IMR-90 (cell line): Measurements from ENCODE around the gene GPR183. TPM values are rescaled to one million over a fixed set of nuclear protein-coding genes. Genes with fewer than 3 reads are reported as not detected.

Experiments used
- ATAC-seq: fragments of 200-7000 bp; cut with Tn5 transposase; 2 replicates; pipeline ENCODE4 v1.9.1; 2020; ENCODE audit warnings: low read depth, mild to moderate bottlenecking, moderate library complexity
- BruUV-seq: library from RNA; stranded (reverse); fragments of 400-500 nt; replicated peaks from 2 replicates; lab custom pipeline; 2021; lab: Mats Ljungman, UMichigan
- CTCF ChIA-PET: fragments of 300-600 bp; formaldehyde crosslinking; extraction: SDS; loops from one replicate; lab custom pipeline; 2021; ENCODE audit warnings: antibody characterized with exemption; lab: Yijun Ruan, JAX
- POLR2A ChIA-PET: fragments of 300-600 bp; sonication (Branson Sonifier 250); formaldehyde crosslinking; loops from one replicate; lab custom pipeline; 2022; ENCODE audit warnings: antibody characterized with exemption; ENCODE audit not compliant: unreplicated experiment; lab: Charles Lee
- DNase-seq: peaks from one replicate; pipeline ENCODE4 v3.0.0; 2013
- H2AFZ ChIP-seq: replicated peaks from 2 replicates; pipeline ENCODE3; 2013; ENCODE audit warnings: low read length, mild to moderate bottlenecking; ENCODE audit not compliant: poor library complexity
- H2AK5ac ChIP-seq: 2 replicates; pipeline ENCODE4 v1.6.1; 2013; ENCODE audit warnings: low read depth, low read length, inconsistent platforms
- H2AK9ac ChIP-seq: replicated peaks from 2 replicates; pipeline ENCODE3; 2013; ENCODE audit warnings: mild to moderate bottlenecking, low read depth, low read length, moderate library complexity; ENCODE audit not compliant: poor library complexity
- H2BK120ac ChIP-seq: 2 replicates; pipeline ENCODE4 v1.6.1; 2013; ENCODE audit warnings: low read depth, low read length, inconsistent platforms
- H2BK15ac ChIP-seq: 3 replicates; pipeline ENCODE4 v1.6.1; 2013; ENCODE audit warnings: low read depth, low read length, inconsistent platforms
- H2BK20ac ChIP-seq: 2 replicates; pipeline ENCODE4 v1.6.1; 2013; ENCODE audit warnings: low read depth, mild to moderate bottlenecking, inconsistent platforms, low read length, moderate library complexity
- H2BK5ac ChIP-seq: 2 replicates; pipeline ENCODE4 v1.6.1; 2013; ENCODE audit warnings: mild to moderate bottlenecking, low read depth, low read length, inconsistent platforms; ENCODE audit not compliant: poor library complexity, severe bottlenecking
- H3K14ac ChIP-seq: replicated peaks from 2 replicates; pipeline ENCODE4 v1.6.1; 2013; ENCODE audit warnings: low read depth, low read length, inconsistent platforms
- H3K18ac ChIP-seq: 2 replicates; pipeline ENCODE4 v1.6.1; 2013; ENCODE audit warnings: low read depth, low read length, control low read depth
- H3K23ac ChIP-seq: 2 replicates; pipeline ENCODE4 v1.6.1; 2013; ENCODE audit warnings: low read depth, low read length, inconsistent platforms
- H3K27ac ChIP-seq: 2 replicates; pipeline ENCODE4 v1.5.1; 2013; ENCODE audit warnings: mild to moderate bottlenecking, control low read depth, low read length; ENCODE audit not compliant: insufficient read depth
- H3K27me3 ChIP-seq: 2 replicates; pipeline ENCODE4 v1.6.1; 2013; ENCODE audit warnings: low read length; ENCODE audit not compliant: control insufficient read depth, insufficient read depth
- H3K36me3 ChIP-seq: 2 replicates; pipeline ENCODE4 v1.6.1; 2013; ENCODE audit warnings: low read length, mixed read lengths; ENCODE audit not compliant: control insufficient read depth, insufficient read depth
- H3K4ac ChIP-seq: 2 replicates; pipeline ENCODE4 v1.6.1; 2013; ENCODE audit warnings: low read depth, low read length, inconsistent platforms
- H3K4me1 ChIP-seq: 2 replicates; pipeline ENCODE4 v1.6.1; 2013; ENCODE audit warnings: low read length, mixed read lengths; ENCODE audit not compliant: control insufficient read depth, insufficient read depth
- H3K4me2 ChIP-seq: 2 replicates; pipeline ENCODE4 v1.6.1; 2013; ENCODE audit warnings: low read depth, mild to moderate bottlenecking, control low read depth, low read length, moderate library complexity
- H3K4me3 ChIP-seq: 2 replicates; pipeline ENCODE4 v1.5.1; 2013; ENCODE audit warnings: low read depth, mild to moderate bottlenecking, control low read depth, low read length, moderate library complexity; ENCODE audit not compliant: insufficient read depth
- H3K56ac ChIP-seq: 2 replicates; pipeline ENCODE4 v1.6.1; 2013; ENCODE audit warnings: low read length, inconsistent platforms; ENCODE audit not compliant: insufficient read depth; ENCODE audit errors: extremely low read depth
- H3K79me1 ChIP-seq, 2 experiments: 2 replicates each; pipeline ENCODE4 v1.6.1; 2013; ENCODE audit warnings: low read length in 2 of 2, inconsistent platforms in 1 of 2, low read depth in 1 of 2
- H3K9ac ChIP-seq: 2 replicates; pipeline ENCODE4 v1.6.1; 2013; ENCODE audit warnings: low read depth, low read length, control low read depth
- H3K9me1 ChIP-seq: 2 replicates; pipeline ENCODE4 v1.6.1; 2013; ENCODE audit warnings: low read length, inconsistent platforms; ENCODE audit not compliant: insufficient read depth
- H3K9me3 ChIP-seq: 2 replicates; pipeline ENCODE4 v1.6.1; 2013; ENCODE audit warnings: low read length; ENCODE audit not compliant: control insufficient read depth, insufficient read depth
- H4K20me1 ChIP-seq: 2 replicates; pipeline ENCODE4 v1.6.1; 2013; ENCODE audit warnings: low read length, inconsistent platforms; ENCODE audit not compliant: insufficient read depth
- H4K5ac ChIP-seq: 2 replicates; pipeline ENCODE4 v1.6.1; 2013; ENCODE audit warnings: mild to moderate bottlenecking, low read depth, low read length, control low read depth
- H4K8ac ChIP-seq, 2 experiments: 2 replicates each; pipeline ENCODE4 v1.6.1; 2013; ENCODE audit warnings: low read depth in 2 of 2, low read length in 2 of 2, control low read depth in 1 of 2, inconsistent platforms in 1 of 2
- H4K91ac ChIP-seq: 2 replicates; pipeline ENCODE4 v1.6.1; 2013; ENCODE audit warnings: low read depth, low read length, inconsistent platforms; ENCODE audit not compliant: insufficient read depth
- BHLHE40 ChIP-seq: fragments of 150-350 bp; IDR thresholded peaks from 2 replicates; pipeline ENCODE4 v1.6.1; 2016; ENCODE audit warnings: mild to moderate bottlenecking, low read depth, low read length
- CEBPB ChIP-seq: IDR thresholded peaks from 2 replicates; pipeline ENCODE4 v1.6.1; 2012; ENCODE audit warnings: low read depth, low read length, improper control_type of control experiment
- CHD1 ChIP-seq: IDR thresholded peaks from 2 replicates; pipeline ENCODE4 v1.6.1; 2012; ENCODE audit warnings: low read depth, low read length, improper control_type of control experiment
- FOS ChIP-seq: fragments of 150-350 bp; IDR thresholded peaks from 2 replicates; pipeline ENCODE4 v1.6.1; 2016; ENCODE audit warnings: low read depth, low read length
- MAFK ChIP-seq: IDR thresholded peaks from 2 replicates; pipeline ENCODE4 v1.6.1; 2012; ENCODE audit warnings: low read depth, low read length, improper control_type of control experiment
- MAZ ChIP-seq: IDR thresholded peaks from 2 replicates; pipeline ENCODE4 v1.6.1; 2012; ENCODE audit warnings: low read depth, mild to moderate bottlenecking, low read length, improper control_type of control experiment, moderate library complexity, borderline replicate concordance
- MXI1 ChIP-seq: IDR thresholded peaks from 2 replicates; pipeline ENCODE4 v1.6.1; 2012; ENCODE audit warnings: low read depth, mild to moderate bottlenecking, low read length, moderate library complexity, borderline replicate concordance
- NFE2L2 ChIP-seq: fragments of 150-350 bp; IDR thresholded peaks from 2 replicates; pipeline ENCODE4 v1.6.1; 2016; ENCODE audit warnings: low read depth, mild to moderate bottlenecking, low read length
- POLR2A ChIP-seq: IDR thresholded peaks from 2 replicates; pipeline ENCODE4 v1.6.1; 2012; ENCODE audit warnings: mild to moderate bottlenecking, low read depth, low read length
- RAD21 ChIP-seq: IDR thresholded peaks from 2 replicates; pipeline ENCODE4 v1.6.1; 2012; ENCODE audit warnings: low read length, improper control_type of control experiment
- RCOR1 ChIP-seq: IDR thresholded peaks from 2 replicates; pipeline ENCODE4 v1.6.1; 2012; ENCODE audit warnings: mild to moderate bottlenecking, low read length, improper control_type of control experiment; ENCODE audit not compliant: insufficient replicate concordance
- RFX5 ChIP-seq: IDR thresholded peaks from 2 replicates; pipeline ENCODE4 v1.8.0; 2012; ENCODE audit warnings: low read depth, mild to moderate bottlenecking, low read length, moderate library complexity
- SMC3 ChIP-seq: fragments of 150-350 bp; IDR thresholded peaks from 2 replicates; pipeline ENCODE4 v1.6.1; 2016; ENCODE audit warnings: low read depth, mild to moderate bottlenecking, antibody characterized with exemption, low read length, moderate library complexity
- WGBS, 2 experiments: methylation state at CpG; one replicate each; pipeline versions ENCODE4 v1.1.5 to v1.1.7; 2013; ENCODE audit warnings: missing lambda C conversion rate in 2 of 2; ENCODE audit not compliant: insufficient read length in 1 of 2; ENCODE audit errors: extremely low coverage in 2 of 2; 5-methylcytosine and 5-hydroxymethylcytosine counted together
- dilution Hi-C: fragments of 300-500 bp; cut with HindIII; formaldehyde crosslinking; loops from one replicate; pipeline ENCODE4 v1.14.3; 2018; ENCODE audit warnings: low sequenced_read_pairs; ENCODE audit not compliant: unreplicated experiment
- in situ Hi-C: fragments of 300-500 bp; cut with MboI; formaldehyde crosslinking; loops from 3 replicates; pipeline ENCODE4 v1.14.3; 2019; ENCODE audit warnings: low sequenced_read_pairs, inconsistent platforms, mixed read lengths
- intact Hi-C: fragments of 100-400 bp; cut with micrococcal nuclease; formaldehyde crosslinking; loops from 2 replicates; pipeline ENCODE4 v1.10.0; 2022
- polyA plus RNA-seq, 3 experiments: library from polyadenylated mRNA; depleted of rRNA; stranded (reverse); fragments of >200 nt; gene quantifications; 2 replicates each; pipeline ENCODE4 v1.2.3, GENCODE V29; 2012; ENCODE audit warnings: low replicate concordance in 1 of 3
- total RNA-seq: library from RNA; depleted of rRNA; stranded (reverse); fragments of >200 nt; gene quantifications from 2 replicates; pipeline ENCODE4 v1.2.3, GENCODE V29; 2012
- TF ChIP-seq, protein P1 (sequence below): conservative IDR thresholded peaks from 2 replicates; pipeline ENCODE4 v1.5.1; 2012; ENCODE audit warnings: mild to moderate bottlenecking, low read depth, low read length, improper control_type of control experiment
- TF ChIP-seq, protein P2 (sequence below): fragments of 150-350 bp; IDR thresholded peaks from 2 replicates; pipeline ENCODE4 v1.6.1; 2017; ENCODE audit warnings: mild to moderate bottlenecking, antibody characterized with exemption, low read length, low read depth
- TF ChIP-seq, protein P3 (sequence below): fragments of 150-350 bp; IDR thresholded peaks from 2 replicates; pipeline ENCODE4 v1.6.1; 2016; ENCODE audit warnings: low read depth, mild to moderate bottlenecking, low read length, moderate library complexity, borderline replicate concordance

GPR183 gene
- total and polyA plus RNA-seq, 2 of the 4 experiments (the other 2 are of a cell fraction) = 0.18 to 0.31 TPM

DNA sequence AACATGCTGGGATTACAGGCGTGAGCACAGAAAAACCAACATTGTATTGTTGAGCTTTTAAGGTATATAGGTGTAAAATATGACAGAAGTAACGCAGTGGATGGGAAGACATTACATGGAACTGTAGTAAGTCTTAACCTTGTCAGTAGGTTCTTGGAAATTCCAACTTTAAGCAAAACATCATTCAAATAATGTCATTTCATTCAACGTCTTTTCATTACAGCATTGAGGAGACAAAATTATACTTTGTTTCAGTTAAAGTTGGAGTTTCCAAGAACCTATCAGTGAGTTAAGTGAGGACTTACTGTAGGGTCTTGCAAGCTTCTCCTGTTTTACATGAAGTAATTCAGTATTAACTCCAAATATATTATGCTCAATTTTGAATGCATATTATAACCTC is 27.0 kb upstream of the GPR183 start:
- in situ Hi-C loops = no loop called here
- no peak overlapping the region for H4K91ac ChIP-seq
- no peaks in the 10 kb centered on the region for H4K20me1 ChIP-seq
- H3K14ac ChIP-seq = no peak overlapping the region
- ChIA-PET POLR2A (no interaction called here), CTCF (interaction anchor here (0.6 to 1.1 kb wide), 2 partner anchors 11 to 741 kb away, joined by 4 read pairs; no protein-coding TSS in a partner anchor)
- dilution Hi-C loops = no loop called here
- no peak overlapping the region for H3K4me3 ChIP-seq
- 0 out of 2 replicates have a peak, but pooled peaks cover 2% of the 10 kb centered on the region for H3K9me1 ChIP-seq
- H2BK120ac ChIP-seq = no peak overlapping the region
- H3K27ac ChIP-seq = no peak overlapping the region
- no peak overlapping the region for H3K4ac ChIP-seq
- no peaks in the 10 kb centered on the region for H3K4me1 ChIP-seq
- H2BK5ac ChIP-seq = no peak overlapping the region
- H2AK9ac ChIP-seq = no peak overlapping the region
- H3K4me2 ChIP-seq = no peak overlapping the region
- H3K23ac ChIP-seq = no peak overlapping the region
- TF ChIP-seq, protein P1, sequence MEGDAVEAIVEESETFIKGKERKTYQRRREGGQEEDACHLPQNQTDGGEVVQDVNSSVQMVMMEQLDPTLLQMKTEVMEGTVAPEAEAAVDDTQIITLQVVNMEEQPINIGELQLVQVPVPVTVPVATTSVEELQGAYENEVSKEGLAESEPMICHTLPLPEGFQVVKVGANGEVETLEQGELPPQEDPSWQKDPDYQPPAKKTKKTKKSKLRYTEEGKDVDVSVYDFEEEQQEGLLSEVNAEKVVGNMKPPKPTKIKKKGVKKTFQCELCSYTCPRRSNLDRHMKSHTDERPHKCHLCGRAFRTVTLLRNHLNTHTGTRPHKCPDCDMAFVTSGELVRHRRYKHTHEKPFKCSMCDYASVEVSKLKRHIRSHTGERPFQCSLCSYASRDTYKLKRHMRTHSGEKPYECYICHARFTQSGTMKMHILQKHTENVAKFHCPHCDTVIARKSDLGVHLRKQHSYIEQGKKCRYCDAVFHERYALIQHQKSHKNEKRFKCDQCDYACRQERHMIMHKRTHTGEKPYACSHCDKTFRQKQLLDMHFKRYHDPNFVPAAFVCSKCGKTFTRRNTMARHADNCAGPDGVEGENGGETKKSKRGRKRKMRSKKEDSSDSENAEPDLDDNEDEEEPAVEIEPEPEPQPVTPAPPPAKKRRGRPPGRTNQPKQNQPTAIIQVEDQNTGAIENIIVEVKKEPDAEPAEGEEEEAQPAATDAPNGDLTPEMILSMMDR = no peak
- TF ChIP-seq POLR2A (no peak), RAD21 (no peak), CHD1 (no peak), BHLHE40 (no peak), RCOR1 (no peak), MAFK (no peak), CEBPB (no peak), FOS (no peak), MXI1 (no peak), RFX5 (no peak), MAZ (no peak), SMC3 (no peak), NFE2L2 (no peak)
- TF ChIP-seq, protein P2, sequence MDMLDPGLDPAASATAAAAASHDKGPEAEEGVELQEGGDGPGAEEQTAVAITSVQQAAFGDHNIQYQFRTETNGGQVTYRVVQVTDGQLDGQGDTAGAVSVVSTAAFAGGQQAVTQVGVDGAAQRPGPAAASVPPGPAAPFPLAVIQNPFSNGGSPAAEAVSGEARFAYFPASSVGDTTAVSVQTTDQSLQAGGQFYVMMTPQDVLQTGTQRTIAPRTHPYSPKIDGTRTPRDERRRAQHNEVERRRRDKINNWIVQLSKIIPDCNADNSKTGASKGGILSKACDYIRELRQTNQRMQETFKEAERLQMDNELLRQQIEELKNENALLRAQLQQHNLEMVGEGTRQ = no peak
- TF ChIP-seq, protein P3, sequence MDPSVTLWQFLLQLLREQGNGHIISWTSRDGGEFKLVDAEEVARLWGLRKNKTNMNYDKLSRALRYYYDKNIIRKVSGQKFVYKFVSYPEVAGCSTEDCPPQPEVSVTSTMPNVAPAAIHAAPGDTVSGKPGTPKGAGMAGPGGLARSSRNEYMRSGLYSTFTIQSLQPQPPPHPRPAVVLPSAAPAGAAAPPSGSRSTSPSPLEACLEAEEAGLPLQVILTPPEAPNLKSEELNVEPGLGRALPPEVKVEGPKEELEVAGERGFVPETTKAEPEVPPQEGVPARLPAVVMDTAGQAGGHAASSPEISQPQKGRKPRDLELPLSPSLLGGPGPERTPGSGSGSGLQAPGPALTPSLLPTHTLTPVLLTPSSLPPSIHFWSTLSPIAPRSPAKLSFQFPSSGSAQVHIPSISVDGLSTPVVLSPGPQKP = no peak
- no peak overlapping the region for H2AFZ ChIP-seq
- no peaks in the 10 kb centered on the region for H3K9me3 ChIP-seq
- no peak overlapping the region for H3K18ac ChIP-seq
- H2AK5ac ChIP-seq = no peak overlapping the region
- no peak for DNase-seq
- peaks cover 4% of the 10 kb centered on the region for H3K36me3 ChIP-seq
- H3K9ac ChIP-seq = no peak overlapping the region
- intact Hi-C loops = no loop called here
- H3K56ac ChIP-seq = no peak overlapping the region
- no peak overlapping the region for H4K5ac ChIP-seq
- H4K8ac ChIP-seq = no peak overlapping the region
- no peak for ATAC-seq
- no peak overlapping the region for H2BK20ac ChIP-seq
- H2BK15ac ChIP-seq = no peak overlapping the region
- WGBS, 2 experiments = no CpG with 5 or more reads among the region's 3 CpGs
- BruUV-seq = no TSS peak
- H3K27me3 ChIP-seq = no peaks in the 10 kb centered on the region
- H3K79me1 ChIP-seq = no peaks in the 10 kb centered on the region
